CD4-positive, alpha-beta T cell treated with Interleukin-1 beta for 1 hour (primary cell): ENCODE results near the gene TRDMT1.

Experiments used
- DNase-seq, 2 donors: peaks; one replicate each; pipeline ENCODE4 v3.0.0-alpha.2; 2020 to 2022

The TRDMT1 gene, protein sequence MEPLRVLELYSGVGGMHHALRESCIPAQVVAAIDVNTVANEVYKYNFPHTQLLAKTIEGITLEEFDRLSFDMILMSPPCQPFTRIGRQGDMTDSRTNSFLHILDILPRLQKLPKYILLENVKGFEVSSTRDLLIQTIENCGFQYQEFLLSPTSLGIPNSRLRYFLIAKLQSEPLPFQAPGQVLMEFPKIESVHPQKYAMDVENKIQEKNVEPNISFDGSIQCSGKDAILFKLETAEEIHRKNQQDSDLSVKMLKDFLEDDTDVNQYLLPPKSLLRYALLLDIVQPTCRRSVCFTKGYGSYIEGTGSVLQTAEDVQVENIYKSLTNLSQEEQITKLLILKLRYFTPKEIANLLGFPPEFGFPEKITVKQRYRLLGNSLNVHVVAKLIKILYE

DNA sequence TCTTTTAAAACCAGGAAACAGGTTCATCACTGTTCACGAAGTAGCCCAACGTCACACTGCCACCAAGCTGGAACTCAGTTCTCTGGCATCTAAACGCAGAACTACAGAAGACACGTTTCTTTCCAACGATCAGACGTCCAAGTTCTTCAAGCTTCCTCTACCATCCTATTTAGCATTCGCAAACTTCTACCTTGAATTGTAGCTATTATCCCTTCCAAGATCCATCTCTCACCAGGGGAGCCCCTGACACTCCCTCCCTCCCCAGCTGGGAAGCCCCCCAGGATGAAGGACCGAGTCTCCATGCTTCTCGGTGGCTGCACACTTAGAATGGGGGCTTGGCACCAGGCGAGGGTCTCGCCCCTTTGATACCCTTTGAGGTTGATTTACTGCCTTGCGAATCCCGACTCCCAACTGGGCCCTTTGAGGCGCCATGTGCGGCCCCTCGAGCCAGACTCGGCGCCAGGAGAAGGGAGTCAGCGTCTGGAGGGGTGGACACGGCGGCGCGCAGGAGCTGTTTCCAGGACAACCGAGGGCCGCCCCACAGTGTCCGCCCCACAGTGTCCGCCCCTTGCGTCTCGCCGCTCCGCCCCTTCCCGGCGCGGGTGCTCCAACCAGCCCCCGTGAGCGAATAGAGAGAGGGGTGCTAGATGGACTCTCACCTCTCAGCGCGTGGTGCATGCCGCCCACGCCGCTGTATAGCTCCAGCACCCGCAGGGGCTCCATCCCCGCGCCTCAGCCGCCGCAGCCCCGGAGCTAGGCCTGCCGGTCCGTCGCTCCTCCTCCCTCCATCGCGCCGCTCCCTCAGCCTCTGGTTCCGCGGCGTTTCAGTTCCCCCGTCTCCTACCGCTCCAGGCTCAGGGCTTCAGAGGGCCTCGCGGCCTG lies at the start of gene TRDMT1:
TRDMT1 (minus strand) TSS at position 761 of the 882 bp plus-strand sequence; CDS start at position 723, 38 bp downstream.
- peak; percentile 82 to 85 for DNase-seq

DNA sequence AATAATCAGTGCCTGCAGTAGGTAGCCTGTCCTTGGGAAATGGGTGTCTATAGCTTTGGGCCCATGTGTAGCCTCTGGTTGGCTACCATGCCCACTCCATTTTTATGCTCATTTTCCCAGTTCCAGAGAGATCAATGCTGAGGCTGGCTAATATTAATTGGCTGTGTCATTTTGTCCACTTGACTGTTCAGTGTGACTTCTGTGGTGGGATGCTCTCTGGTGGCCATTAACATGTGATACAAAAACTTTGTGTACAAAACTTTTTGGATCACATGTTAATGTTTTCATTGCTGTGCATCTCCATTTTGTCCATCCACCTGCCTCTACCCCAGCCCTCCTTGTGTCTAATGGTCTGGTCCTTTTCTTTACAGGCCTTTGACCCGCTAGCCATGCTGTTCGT lies 49.3 kb upstream of the TRDMT1 start:
- DNase-seq: no peak

DNA sequence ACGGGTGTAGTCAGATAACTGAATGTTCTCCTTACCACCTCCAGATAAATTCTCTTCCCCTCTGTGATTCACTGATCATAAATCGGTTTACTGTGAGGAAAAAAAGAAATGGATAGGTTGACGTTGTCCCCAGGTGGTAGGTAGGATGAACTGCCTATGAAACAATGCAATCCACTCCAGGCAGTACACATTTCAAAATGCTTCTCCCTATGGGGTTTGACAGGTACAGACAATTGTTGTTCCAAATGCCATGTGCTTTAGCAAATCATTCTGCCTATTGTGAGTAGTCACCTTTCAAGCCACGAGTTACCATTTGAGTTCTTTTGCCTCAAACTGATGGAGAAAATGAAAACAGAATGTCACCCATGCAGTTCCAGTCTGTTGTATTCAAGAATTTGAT lies 48.3 kb upstream of the TRDMT1 start:
- peak in 1 of 2 donors; percentile 29 for DNase-seq

DNA sequence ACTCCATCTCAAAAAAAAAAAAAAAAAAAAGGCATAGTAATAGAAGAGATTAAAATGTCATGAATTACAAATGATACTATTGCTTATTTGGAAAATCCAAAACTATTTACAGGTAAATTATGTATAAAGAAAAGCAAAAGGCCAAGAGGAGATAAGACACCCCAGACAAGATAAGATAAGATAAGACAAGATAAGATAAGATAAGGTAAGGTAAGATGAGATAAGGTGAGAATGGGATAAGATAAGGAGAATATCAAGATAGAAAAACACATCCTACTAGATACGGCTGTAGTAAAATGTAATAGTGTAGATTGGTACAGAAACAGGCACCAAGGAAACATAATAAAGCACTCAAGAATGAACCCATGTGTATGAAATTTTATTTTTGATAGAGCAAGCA lies 47.5 kb upstream of the TRDMT1 start:
- no peak for DNase-seq

DNA sequence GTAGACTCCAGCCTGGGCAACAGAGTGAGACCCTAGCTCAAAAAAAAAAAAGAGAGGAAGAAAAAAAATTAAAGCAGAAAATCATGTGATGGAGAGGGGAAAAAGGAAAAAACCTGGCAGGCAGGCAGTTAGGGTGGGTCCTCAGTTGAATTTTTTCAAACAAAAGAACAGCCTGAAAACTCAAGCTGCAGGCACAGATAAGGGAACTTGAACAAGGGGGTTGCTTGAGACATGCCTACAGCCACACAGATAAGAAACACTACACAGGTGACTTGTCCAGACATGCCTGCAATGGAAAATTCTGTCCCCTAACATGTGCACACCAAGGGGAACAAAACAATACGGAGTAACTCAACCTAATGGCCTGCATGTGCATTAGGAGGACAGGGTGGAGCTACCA lies 45.7 kb upstream of the TRDMT1 start:
- DNase-seq: no peak

DNA sequence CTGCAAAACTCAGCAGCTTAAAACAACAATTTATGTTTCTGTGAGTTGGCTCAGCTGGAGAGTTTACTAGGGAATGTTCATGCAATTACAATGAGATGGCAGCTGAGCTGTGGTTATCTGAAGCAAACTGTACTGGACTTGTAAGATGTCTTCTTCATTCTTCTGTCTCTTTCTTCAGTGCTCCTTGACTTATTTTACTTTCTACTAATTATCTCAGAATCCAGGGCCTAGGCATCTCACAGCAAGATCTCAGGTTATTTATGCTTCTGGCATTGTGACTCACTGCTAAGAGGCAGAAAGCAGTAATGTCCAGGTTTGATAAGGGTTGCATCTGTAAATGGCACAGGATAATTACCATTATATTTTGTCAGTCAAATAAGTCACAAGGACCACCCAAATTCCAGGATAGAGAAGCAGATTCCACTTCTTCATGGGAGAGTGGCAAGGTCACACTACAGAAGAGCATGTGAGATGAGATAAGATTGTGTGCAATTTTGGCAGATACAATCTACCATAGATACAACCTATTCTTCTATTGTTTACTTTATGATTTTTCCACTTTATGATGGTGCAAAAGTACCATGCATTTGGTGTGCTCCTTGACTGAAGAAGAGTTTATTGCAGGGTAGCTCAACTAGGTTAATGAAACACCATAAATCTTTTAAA lies 43.4 kb upstream of the TRDMT1 start:
- DNase-seq: no peak

DNA sequence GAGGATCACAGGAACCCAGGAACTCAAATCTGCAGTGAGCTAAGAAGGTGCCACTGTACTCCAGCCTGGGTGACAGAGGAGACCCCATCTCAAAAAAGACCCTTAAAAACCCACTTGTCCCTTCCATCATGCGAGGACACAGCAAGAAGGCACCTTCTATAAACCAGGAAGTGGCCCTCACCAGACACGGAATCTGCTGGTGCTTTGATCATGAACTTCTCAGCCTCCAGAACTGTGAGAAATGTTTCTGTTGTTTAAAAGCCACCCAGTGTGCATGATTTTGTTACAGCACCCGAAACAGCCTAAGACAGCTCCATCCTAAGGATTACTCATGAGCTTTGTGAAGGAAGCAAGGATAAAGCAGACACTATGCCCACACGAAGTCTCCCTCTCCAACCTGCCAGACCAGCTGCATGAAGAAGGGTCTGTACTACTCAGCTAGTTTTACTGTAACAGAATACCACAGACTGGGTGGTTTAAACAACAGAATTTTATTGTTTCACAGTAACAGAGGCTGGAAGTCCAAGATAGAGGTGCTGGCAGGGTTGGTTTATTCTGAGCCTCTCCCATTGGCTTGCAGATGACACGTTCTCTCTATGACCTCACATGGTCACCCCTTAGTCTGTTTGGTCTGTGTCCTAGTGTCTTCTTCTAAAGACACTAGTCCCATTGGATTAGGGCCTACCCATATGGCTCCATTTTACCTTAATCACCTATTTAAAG lies 40.3 kb upstream of the TRDMT1 start:
- DNase-seq: no peak

DNA sequence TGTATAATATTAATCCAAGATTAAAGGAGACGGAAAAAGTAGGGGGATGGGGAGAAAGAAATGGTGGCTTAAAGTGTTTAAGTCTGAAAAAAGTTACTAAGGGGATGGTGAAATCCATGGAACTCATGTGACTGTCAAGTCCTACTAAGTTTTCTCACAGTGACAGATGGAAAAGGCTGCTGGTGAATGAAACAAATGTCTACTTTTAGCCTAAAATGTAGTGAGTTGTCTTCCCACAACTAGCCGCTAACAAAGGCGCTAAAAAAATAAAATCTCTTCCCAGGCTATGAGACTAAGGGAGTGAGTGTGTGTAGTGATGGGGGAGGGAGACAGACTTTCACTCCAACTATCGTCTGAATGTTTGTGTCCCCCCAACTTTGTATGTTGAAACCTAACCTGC lies 39.1 kb upstream of the TRDMT1 start:
- DNase-seq: no peak

DNA sequence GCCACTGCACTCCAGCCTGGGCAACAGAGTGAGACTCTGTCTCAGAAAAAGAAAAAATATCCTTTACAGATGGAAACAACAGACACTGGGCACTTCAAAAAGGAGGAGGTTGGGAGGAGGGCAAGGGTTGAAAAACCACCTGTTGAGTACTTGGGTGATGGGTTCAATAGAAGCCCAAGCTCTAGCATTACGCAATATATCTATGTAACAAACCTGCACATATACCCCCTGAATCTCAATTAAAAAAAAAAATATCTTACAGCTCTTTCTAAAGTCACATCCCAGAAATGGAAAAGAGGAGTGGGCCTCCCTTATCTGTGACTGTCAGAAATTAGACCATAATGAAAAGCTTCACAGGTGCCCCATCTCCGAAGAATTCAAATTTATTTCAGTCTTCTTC lies 38.6 kb upstream of the TRDMT1 start:
- DNase-seq: peak in 1 of 2 donors; percentile 20

DNA sequence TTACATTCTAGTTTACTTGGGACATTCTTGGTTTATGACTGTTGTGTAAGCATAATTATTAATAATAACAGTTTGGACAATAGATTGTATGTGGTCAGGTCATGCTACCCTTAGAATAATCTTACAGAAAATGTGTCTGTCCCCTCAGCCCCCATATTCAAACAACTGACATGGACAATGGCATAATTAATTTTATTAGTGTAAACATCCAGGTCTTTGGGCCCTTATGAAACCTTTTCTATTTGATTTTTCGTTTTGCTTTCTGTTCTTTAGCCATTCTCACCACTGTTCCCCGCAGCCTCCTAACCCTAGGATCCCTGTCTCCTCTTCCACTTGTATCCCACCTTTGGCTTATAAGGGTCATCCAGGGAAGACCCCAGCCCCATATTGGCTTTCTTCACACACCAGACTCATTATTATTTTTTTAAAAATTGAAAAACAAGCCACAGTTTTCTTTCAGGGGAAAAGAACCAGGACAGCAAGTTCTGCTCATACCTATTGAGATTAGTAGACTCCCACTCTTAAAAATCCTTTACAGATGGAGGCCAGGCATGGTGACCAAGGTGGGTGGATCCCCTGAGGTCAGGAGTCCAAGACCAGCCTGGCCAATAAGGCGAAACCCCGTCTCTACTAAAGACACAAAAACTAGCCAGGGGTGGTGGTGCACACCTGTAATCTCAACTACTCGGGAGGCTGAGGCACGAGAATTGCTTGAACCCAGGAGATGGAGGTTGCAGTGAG lies 38.0 kb upstream of the TRDMT1 start:
- DNase-seq: peak in 1 of 2 donors; percentile 21

DNA sequence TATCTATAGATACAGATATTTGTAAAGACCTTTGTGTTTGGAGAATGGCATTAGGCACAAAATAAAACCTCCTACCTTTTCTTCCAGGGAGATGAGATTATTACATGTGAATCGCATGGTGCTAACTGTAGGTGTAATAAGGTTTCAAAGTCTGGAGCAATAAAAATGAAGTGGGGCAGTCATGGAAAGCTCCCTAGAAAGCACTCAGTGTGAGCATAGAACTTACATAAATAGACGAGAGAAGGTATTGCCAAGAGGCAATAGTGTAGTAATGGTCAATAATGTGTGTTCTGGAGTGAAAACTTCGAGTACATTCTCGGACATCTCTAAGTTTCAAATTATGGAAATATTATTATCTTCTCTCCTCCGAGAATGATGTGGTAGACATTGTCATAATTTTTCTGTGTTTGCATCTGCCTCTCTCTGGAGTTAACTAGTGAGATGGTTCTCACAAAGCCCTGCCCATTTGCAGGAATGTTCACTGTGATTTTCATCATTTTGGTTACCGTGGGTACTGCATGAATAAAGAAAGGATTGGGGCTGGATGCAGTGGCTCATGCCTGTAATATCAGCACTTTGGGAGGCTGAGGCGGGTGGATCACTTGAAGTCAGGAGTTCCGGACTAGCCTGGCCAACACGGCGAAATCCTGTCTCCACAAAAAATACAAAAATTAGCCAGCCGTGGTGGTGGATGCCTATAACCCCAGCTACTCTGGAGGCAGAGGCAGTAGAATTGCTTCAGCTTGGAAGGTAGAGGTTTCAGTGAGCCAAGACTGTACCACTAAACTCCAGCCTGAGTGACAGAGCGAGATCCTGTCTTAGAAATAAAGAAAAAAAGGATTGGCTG lies 37.2 kb upstream of the TRDMT1 start:
- DNase-seq: peak; percentile 49 to 55

DNA sequence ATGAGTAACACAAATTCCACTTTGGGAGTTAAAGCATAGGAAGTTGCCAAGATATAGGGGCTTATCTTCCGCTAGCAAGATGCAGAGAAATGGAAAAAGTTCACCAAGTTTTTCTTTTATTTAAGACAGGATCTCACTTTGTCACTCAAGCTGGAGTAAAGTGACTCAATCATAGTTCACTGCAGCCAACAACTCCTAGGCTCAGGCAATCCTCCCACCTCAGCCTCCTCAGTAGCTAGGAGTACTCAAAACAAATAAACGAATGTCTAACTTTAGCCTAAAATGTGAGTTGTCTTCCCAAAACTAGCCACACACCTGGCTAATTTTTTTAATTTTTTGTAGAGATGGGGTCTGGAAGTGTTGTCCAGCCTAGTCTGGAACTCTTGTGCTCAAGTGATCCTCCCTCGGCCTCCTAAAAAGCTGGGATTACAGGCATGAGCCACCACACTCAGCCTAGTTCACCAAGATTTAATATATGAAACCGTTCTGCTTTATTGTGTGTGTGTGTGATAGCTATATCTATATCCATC lies 36.5 kb upstream of the TRDMT1 start:
- peak; percentile 37 for DNase-seq

DNA sequence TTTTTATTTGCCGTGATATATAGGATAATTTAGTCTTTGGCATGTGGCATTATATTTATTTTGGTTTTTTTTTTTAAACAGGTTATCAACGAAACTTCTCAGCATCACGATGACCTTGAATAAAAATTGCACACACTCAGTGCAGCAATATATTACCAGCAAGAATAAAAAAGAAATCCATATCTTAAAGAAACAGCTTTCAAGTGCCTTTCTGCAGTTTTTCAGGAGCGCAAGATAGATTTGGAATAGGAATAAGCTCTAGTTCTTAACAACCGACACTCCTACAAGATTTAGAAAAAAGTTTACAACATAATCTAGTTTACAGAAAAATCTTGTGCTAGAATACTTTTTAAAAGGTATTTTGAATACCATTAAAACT lies 35.7 kb upstream of the TRDMT1 start:
- no peak for DNase-seq

DNA sequence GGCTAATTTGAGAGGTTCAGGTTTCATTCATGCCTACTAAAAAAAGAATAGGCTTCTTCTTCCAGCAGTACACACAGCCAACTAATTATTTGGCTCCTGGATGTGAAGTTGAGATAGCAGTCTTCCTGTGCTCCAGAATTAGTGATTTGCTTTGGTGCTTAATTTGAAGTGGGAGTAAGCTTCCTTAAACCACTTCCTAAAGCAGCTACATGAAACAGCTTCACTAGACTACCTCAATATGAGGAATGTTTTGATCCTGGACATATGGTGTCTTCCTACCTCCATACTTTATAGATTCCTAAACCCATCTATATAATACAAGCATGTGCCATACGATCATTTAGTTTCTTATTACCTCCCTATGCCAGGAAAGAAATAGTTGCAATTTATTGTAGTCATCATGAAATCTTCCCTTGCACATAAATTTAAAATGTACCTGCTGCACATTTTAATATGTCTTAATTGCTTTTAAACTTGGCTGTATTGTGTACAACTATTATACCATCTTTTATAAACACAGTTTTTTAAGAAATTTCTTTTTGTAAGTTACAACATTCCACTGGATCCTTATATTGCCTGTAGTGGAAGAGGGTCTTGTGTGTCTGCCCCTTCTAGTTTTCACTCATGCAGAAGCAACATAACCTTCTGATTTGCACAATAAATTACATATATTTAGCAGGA lies 35.1 kb upstream of the TRDMT1 start:
- DNase-seq: peak in 1 of 2 donors; percentile 23

DNA sequence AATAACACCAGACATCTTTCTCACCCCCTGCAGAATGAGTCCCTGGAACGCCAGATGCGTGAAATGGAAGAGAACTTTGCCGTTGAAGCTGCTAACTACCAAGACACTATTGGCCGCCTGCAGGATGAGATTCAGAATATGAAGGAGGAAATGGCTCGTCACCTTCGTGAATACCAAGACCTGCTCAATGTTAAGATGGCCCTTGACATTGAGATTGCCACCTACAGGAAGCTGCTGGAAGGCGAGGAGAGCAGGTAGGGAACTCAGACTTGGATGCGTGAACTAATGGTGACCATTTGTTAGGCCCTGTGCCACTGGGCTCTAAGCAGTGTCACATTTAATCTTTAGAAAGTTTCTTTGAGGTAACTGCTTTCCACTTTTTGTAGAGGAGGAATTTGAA lies 33.7 kb upstream of the TRDMT1 start:
- DNase-seq: peak in 1 of 2 donors; percentile 26

DNA sequence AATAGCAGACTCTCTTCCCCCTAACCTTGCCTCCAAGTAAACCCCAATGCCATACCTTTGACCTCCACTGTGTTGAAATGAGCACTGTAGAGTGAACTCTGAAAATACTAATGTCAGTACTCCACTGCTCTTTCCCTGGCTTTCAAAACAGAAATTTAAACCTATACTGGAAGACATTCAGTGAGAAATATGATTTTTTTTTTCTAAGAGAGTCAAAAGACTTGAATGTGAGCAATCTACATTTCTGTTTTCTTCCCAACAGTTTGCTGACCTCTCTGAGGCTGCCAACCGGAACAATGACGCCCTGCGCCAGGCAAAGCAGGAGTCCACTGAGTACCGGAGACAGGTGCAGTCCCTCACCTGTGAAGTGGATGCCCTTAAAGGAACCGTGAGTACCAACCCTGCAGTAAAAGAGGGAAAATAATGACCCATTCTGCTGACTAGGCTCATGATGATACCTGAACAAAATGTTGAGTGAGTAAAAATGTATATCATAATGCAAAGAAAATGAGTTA lies 33.0 kb upstream of the TRDMT1 start:
- DNase-seq: no peak

DNA sequence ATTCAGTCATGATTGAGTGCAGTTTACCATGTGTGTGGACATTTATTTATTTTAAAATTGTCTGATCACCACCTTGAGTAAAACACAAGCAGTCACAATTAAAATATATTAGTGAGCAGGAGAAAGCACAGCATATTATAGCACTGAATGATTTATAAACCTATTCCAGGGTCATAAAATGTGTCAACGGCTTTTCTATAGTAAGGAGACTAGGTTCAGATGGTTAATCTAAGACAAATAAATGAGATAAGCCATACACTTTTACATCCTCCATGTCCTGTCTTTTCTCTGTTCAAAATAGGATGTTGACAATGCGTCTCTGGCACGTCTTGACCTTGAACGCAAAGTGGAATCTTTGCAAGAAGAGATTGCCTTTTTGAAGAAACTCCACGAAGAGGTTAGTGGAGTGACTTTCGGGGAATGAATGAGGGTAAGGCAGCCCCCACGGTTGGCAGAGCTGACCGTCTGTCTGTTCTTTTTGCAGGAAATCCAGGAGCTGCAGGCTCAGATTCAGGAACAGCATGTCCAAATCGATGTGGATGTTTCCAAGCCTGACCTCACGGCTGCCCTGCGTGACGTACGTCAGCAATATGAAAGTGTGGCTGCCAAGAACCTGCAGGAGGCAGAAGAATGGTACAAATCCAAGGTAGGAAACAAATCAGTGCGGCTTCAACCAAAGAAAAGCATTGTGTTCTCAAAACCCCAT lies 32.0 kb upstream of the TRDMT1 start:
- peak; percentile 25 to 29 for DNase-seq

DNA sequence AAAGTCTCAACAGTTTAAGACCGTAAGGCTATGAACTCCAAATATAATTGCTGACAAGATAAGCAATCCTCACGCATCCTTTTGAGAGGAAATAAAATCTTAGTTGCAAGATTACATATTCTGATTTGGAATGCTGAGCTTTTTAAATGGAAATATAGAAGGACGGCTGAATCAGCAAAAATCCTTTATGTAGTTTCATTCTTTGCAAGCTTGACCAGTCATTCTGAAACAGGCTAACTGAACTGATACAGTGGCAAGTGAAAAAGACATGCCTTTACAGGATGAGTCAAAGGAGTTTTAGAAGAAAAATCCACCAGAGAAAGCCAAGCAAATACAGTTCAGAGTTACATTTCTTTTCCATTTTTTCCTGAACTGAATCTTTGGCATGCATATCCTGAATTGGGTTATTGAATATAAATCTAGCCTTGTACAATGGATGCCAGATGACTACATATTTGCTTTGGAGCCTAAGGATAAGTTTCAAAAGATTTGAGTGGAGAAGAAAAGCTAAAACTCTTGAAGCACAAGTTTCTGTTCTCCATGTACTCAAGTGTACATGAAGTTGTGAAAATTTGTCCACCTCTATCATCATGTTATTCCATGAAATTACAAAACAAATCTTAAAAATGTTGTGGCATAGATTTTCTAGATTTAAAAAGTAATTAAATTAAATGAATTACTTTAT lies 30.9 kb upstream of the TRDMT1 start:
- peak in 1 of 2 donors; percentile 18 for DNase-seq

DNA sequence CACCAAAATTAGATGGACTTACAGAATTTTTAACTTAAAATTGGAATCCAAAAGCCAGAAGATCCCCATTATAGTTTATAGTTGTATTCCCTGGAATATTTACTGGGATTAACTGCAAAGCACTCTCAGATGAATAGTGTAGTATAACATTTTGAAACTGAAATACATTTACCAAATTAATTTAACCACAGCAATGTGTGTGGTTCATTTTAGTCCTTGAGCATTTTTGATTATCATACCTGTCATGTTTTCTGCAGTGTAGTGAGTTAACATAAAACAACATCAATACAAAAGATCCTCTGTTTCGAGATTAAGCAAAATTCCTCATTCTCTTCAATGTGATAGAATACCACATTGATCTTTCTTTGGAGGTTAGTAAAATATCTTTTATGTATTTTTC lies 30.3 kb upstream of the TRDMT1 start:
- DNase-seq: no peak
